ENCODE measurements around the gene CREB3L2.
"Not testable (repeated sequence)": the region's sequence is repeated elsewhere in the genome, so short reads cannot be mapped to it uniquely, and the experiment has no call there.

- not testable (repeated sequence) for TF ChIP-seq CTCF (IDR thresholded peaks at IDR 0.05; ENCODE audit: poor library complexity); EZH2 (IDR thresholded peaks at IDR 0.05; ENCODE audit: borderline replicate concordance)
Measured at GRCh38 chr7:137832990-137833389, 168.9 kb downstream of the CREB3L2 start.

All from hepatocyte (in vitro differentiated cells).